ENCODE measurements around the gene CRELD1. TPM values are rescaled to one million over a fixed set of nuclear protein-coding genes. Genes with fewer than 3 reads are reported as not detected.

Gene CRELD1, protein sequence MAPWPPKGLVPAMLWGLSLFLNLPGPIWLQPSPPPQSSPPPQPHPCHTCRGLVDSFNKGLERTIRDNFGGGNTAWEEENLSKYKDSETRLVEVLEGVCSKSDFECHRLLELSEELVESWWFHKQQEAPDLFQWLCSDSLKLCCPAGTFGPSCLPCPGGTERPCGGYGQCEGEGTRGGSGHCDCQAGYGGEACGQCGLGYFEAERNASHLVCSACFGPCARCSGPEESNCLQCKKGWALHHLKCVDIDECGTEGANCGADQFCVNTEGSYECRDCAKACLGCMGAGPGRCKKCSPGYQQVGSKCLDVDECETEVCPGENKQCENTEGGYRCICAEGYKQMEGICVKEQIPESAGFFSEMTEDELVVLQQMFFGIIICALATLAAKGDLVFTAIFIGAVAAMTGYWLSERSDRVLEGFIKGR
- total RNA-seq (2022) (13.4 and 19.9 TPM in 2 replicates), Bru-seq, nascent RNA (percentile 47 among the genes with signal in this experiment), BruChase-seq, experiment 1, labeled RNA remaining after a 6-hour chase (percentile 69 among the genes with signal in this experiment), BruChase-seq, experiment 2, labeled RNA remaining after a 2-hour chase (percentile 63 among the genes with signal in this experiment)
- long read RNA-seq, transcript CRELD1-206 (11 exons, 1,778 nt), result minor isoform, 7 of 24 reads
- long read RNA-seq, transcript CRELD1-203 (11 exons, 1,728 nt), result major isoform, 11 of 24 reads
- long read RNA-seq, partial matches to known transcripts, result 0 of 24 reads
- long read RNA-seq, other reads (novel, unspliced or antisense), result 6 of 24 reads

GRCh38 chr3:9933561-9934234, at the start of gene CRELD1:
CRELD1 (plus strand) TSS chr3:9933834; CDS start chr3:9934439, 605 bp downstream.
- Mint-ChIP-seq H3K4me1 (ENCODE audit: insufficient read depth, unreplicated experiment) (peaks cover 23% of the 10 kb centered on the region), H3K36me3 (ENCODE audit: insufficient read depth, unreplicated experiment) (peaks cover 52% of the 10 kb centered on the region), H3K27ac (ENCODE audit: low read depth, unreplicated experiment) (peak within 1 kb of the TSS; percentile 86), H3K9me3 (ENCODE audit: unreplicated experiment) (no peaks in the 10 kb centered on the region), H3K27me3 (ENCODE audit: insufficient read depth, unreplicated experiment) (no peaks in the 10 kb centered on the region), H3K4me3 (ENCODE audit: unreplicated experiment) (peak within 1 kb of the TSS; percentile 90)
- CTCF ChIA-PET, result interaction anchor here (0.5 to 6.3 kb wide), 16 partner anchors 8 to 290 kb away, joined by 3 to 42 read pairs (median 5); partner anchors contain the start of genes IL17RC and IL17RE
- POLR2A ChIA-PET, result interaction anchor here (0.6 to 6.1 kb wide), 24 partner anchors 9 to 1301 kb away, joined by 3 to 49 read pairs (median 4); partner anchors contain the start of genes ARPC4, CAMK1, FANCD2 and IL17RC
- BruUV-seq (replicated peaks), result no TSS peak
- intact Hi-C loops (cut with micrococcal nuclease), result loop anchor here (1.0 to 5.0 kb wide), 2 partner anchors 84 to 216 kb away; no protein-coding TSS in a partner anchor
- TF ChIP-seq, protein P1, sequence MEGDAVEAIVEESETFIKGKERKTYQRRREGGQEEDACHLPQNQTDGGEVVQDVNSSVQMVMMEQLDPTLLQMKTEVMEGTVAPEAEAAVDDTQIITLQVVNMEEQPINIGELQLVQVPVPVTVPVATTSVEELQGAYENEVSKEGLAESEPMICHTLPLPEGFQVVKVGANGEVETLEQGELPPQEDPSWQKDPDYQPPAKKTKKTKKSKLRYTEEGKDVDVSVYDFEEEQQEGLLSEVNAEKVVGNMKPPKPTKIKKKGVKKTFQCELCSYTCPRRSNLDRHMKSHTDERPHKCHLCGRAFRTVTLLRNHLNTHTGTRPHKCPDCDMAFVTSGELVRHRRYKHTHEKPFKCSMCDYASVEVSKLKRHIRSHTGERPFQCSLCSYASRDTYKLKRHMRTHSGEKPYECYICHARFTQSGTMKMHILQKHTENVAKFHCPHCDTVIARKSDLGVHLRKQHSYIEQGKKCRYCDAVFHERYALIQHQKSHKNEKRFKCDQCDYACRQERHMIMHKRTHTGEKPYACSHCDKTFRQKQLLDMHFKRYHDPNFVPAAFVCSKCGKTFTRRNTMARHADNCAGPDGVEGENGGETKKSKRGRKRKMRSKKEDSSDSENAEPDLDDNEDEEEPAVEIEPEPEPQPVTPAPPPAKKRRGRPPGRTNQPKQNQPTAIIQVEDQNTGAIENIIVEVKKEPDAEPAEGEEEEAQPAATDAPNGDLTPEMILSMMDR (IDR thresholded peaks at IDR 0.05; ENCODE audit: unreplicated experiment), result no peak
- DNase-seq (ENCODE audit: unreplicated experiment), result peak; percentile 92

DNA sequence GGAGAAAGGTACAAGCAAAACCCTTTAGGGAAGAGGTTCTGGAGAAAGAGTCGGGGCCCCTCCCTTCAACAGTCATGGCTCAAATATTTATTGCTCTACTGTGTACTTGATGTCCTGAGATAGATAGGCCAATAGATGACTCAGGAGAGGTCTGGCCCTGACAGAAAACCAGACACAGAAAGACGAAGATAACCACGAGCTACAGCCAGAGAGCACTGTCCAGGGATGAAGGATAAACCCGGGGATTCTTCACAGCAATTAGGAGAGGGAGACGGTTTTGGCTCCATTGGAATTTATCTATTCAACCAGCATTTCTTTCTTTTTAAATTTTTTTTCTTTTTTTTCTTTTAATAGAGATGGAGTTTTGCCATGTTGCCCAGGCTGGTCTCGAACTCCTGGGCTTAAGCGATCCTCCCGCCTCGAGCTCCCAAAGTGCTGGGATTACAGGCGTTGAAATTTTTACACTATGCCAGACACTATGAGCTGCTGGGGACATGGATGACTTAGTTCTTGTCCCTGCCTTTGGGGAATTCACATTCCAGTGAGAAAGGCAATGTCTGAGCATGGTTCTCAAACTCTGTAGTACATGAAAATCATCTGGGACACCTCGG, 49.0 kb upstream of the CRELD1 start:
- TSS peak; percentile 98 for BruUV-seq (replicated peaks)

DNA sequence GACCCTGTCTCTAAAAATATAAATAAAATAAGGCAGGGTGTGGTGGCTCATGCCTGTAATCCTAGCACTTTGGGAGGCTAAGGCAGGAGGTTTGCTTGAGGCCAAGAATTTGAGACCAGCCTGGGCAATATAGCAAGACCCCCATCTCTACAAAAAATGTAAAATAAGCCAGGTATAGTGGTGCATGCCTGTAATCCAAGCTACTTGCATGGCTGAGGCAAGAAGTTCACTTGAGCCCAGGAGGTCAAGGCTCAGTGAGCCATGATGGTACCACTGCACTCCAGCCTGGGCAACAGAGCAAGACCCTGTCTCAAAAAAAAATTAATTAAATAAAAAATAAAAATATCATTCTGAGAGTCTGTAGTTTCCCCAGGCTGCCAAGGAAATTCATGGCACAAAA, 47.3 kb upstream of the CRELD1 start:
- Mint-ChIP-seq H3K4me1 (ENCODE audit: insufficient read depth, unreplicated experiment) (peaks cover 27% of the 10 kb centered on the region), H3K36me3 (ENCODE audit: insufficient read depth, unreplicated experiment) (peaks cover 16% of the 10 kb centered on the region), H3K27ac (ENCODE audit: low read depth, unreplicated experiment) (no peak overlapping the region), H3K4me3 (ENCODE audit: unreplicated experiment) (no peak overlapping the region), H3K9me3 (ENCODE audit: unreplicated experiment) (no peaks in the 10 kb centered on the region), H3K27me3 (ENCODE audit: insufficient read depth, unreplicated experiment) (no peaks in the 10 kb centered on the region)
- DNase-seq (ENCODE audit: unreplicated experiment), result no peak
- ChIA-PET CTCF (interaction anchor here (1.1 to 1.7 kb wide), 2 partner anchors 12 to 60 kb away, joined by 4 to 7 read pairs; no protein-coding TSS in a partner anchor), POLR2A (interaction anchor here (0.6 to 4.9 kb wide), 6 partner anchors 9 to 43 kb away, joined by 3 to 70 read pairs (median 4); no protein-coding TSS in a partner anchor)
- BruUV-seq (replicated peaks), result no TSS peak
- TF ChIP-seq, protein P1 (IDR thresholded peaks at IDR 0.05; ENCODE audit: unreplicated experiment), result no peak
- intact Hi-C loops (cut with micrococcal nuclease), result no loop called here

More for the DNA sequence above, 49.0 kb upstream of the CRELD1 start:
- CTCF ChIA-PET, result interaction anchor here (0.6 to 2.9 kb wide), 14 partner anchors 9 to 77 kb away, joined by 3 to 16 read pairs (median 4); partner anchors contain the start of gene CRELD1
- POLR2A ChIA-PET, result interaction anchor here (0.6 to 4.9 kb wide), 22 partner anchors 9 to 488 kb away, joined by 3 to 70 read pairs (median 12); partner anchors contain the start of genes CRELD1, IL17RC, IL17RE and OGG1
- Mint-ChIP-seq H3K4me3 (ENCODE audit: unreplicated experiment) (peak overlapping the region; percentile 53), H3K4me1 (ENCODE audit: insufficient read depth, unreplicated experiment) (peaks cover 24% of the 10 kb centered on the region), H3K36me3 (ENCODE audit: insufficient read depth, unreplicated experiment) (peaks cover 6% of the 10 kb centered on the region), H3K9me3 (ENCODE audit: unreplicated experiment) (no peaks in the 10 kb centered on the region), H3K27me3 (ENCODE audit: insufficient read depth, unreplicated experiment) (no peaks in the 10 kb centered on the region), H3K27ac (ENCODE audit: low read depth, unreplicated experiment) (peak overlapping the region; percentile 98)
- intact Hi-C loops (cut with micrococcal nuclease), result no loop called here
- peak; percentile 90 for DNase-seq (ENCODE audit: unreplicated experiment)
- TF ChIP-seq, protein P1 (IDR thresholded peaks at IDR 0.05; ENCODE audit: unreplicated experiment), result no peak

Measured in MCF 10A (cell line).